Glutamatergic neuron (in vitro differentiated cells): ENCODE measurements around the gene FLRT2. TPM values are rescaled to one million over a fixed set of nuclear protein-coding genes. Genes with fewer than 3 reads are reported as not detected.

Experiments used
- DNase-seq: peaks from one replicate; pipeline ENCODE4 v3.0.0; 2022
- H3K27ac Mint-ChIP-seq: one replicate; pipeline ENCODE4 v1.8.0; 2020; ENCODE audit warnings: mild to moderate bottlenecking, mixed read lengths, inconsistent platforms; ENCODE audit not compliant: unreplicated experiment
- H3K27me3 Mint-ChIP-seq: one replicate; pipeline ENCODE4 v1.8.0; 2020; ENCODE audit warnings: mild to moderate bottlenecking, moderate library complexity, mixed read lengths, inconsistent platforms; ENCODE audit not compliant: unreplicated experiment
- H3K36me3 Mint-ChIP-seq: one replicate; pipeline ENCODE4 v1.8.0; 2020; ENCODE audit warnings: mild to moderate bottlenecking, mixed read lengths, inconsistent platforms; ENCODE audit not compliant: unreplicated experiment
- H3K4me1 Mint-ChIP-seq: one replicate; pipeline ENCODE4 v1.8.0; 2020; ENCODE audit warnings: mild to moderate bottlenecking, low read depth, mixed read lengths, inconsistent platforms; ENCODE audit not compliant: unreplicated experiment
- H3K4me3 Mint-ChIP-seq: one replicate; pipeline ENCODE4 v1.8.0; 2020; ENCODE audit warnings: mild to moderate bottlenecking, mixed read lengths, inconsistent platforms; ENCODE audit not compliant: unreplicated experiment
- H3K9me3 Mint-ChIP-seq: one replicate; pipeline ENCODE4 v1.8.0; 2020; ENCODE audit warnings: mild to moderate bottlenecking, moderate library complexity, mixed read lengths, inconsistent platforms; ENCODE audit not compliant: unreplicated experiment
- CTCF ChIP-seq: fragments of 200-600 bp; sonication (generic); IDR thresholded peaks from one replicate; pipeline ENCODE4 v1.5.0; 2021; ENCODE audit not compliant: partially characterized antibody, unreplicated experiment
- total RNA-seq: library from RNA; stranded (reverse); fragmentation: NEBNext Ultra II Directional; extraction: Animal tissue kit (Norgen Biotek cat#: 25700); gene quantifications from one replicate; pipeline ENCODE4 v1.2.1, GENCODE V29; 2021; ENCODE audit not compliant: unreplicated experiment

FLRT2 gene
- total RNA-seq, 1 donor from 2014 or later, result 69.6 TPM

GRCh38 chr14:85514487-85514886, 15.5 kb upstream of the FLRT2 start:
- no peak overlapping the region for H3K27ac Mint-ChIP-seq
- H3K4me3 Mint-ChIP-seq, result no peak overlapping the region
- DNase-seq, result no peak
- H3K9me3 Mint-ChIP-seq, result peaks cover 1% of the 10 kb centered on the region
- no peaks in the 10 kb centered on the region for H3K27me3 Mint-ChIP-seq
- no peaks in the 10 kb centered on the region for H3K4me1 Mint-ChIP-seq
- no peaks in the 10 kb centered on the region for H3K36me3 Mint-ChIP-seq
- TF ChIP-seq CTCF, result no peak

GRCh38 chr14:85516239-85517113, 13.5 kb upstream of the FLRT2 start:
- no peak overlapping the region for H3K4me3 Mint-ChIP-seq
- peaks cover 1% of the 10 kb centered on the region for H3K9me3 Mint-ChIP-seq
- no peaks in the 10 kb centered on the region for H3K4me1 Mint-ChIP-seq
- H3K27me3 Mint-ChIP-seq, result no peaks in the 10 kb centered on the region
- DNase-seq, result no peak
- no peaks in the 10 kb centered on the region for H3K36me3 Mint-ChIP-seq
- no peak overlapping the region for H3K27ac Mint-ChIP-seq
- TF ChIP-seq CTCF, result no peak

GRCh38 chr14:85517114-85517688, 12.7 kb upstream of the FLRT2 start:
- Mint-ChIP-seq H3K4me3 (no peak overlapping the region), H3K27ac (no peak overlapping the region), H3K4me1 (no peaks in the 10 kb centered on the region), H3K27me3 (no peaks in the 10 kb centered on the region), H3K9me3 (peaks cover 1% of the 10 kb centered on the region), H3K36me3 (no peaks in the 10 kb centered on the region)
- no peak for TF ChIP-seq CTCF
- no peak for DNase-seq

GRCh38 chr14:85519661-85520305, 10.2 kb upstream of the FLRT2 start:
- Mint-ChIP-seq H3K27me3 (peaks cover 2% of the 10 kb centered on the region), H3K36me3 (no peaks in the 10 kb centered on the region), H3K4me3 (no peak overlapping the region), H3K9me3 (peaks cover 1% of the 10 kb centered on the region), H3K4me1 (no peaks in the 10 kb centered on the region), H3K27ac (no peak overlapping the region)
- TF ChIP-seq CTCF, result no peak
- no peak for DNase-seq
